Type B pancreatic cell (in vitro differentiated cells): ENCODE measurements around the gene OLIG2. TPM values are rescaled to one million over a fixed set of nuclear protein-coding genes. Genes with fewer than 3 reads are reported as not detected.

Experiments used
- DNase-seq: peaks from one replicate; pipeline ENCODE4 v3.0.0; 2021; ENCODE audit warnings: mixed read lengths; ENCODE audit not compliant: unreplicated experiment; ENCODE audit errors: extremely low spot score
- H3K27ac Mint-ChIP-seq: 2 replicates; pipeline ENCODE4 v1.8.0; 2021; ENCODE audit warnings: mild to moderate bottlenecking, mixed read lengths
- H3K27me3 Mint-ChIP-seq: 2 replicates; pipeline ENCODE4 v1.8.0; 2021; ENCODE audit warnings: mixed read lengths
- H3K36me3 Mint-ChIP-seq: 2 replicates; pipeline ENCODE4 v1.8.0; 2021; ENCODE audit warnings: mixed read lengths
- H3K4me1 Mint-ChIP-seq: one replicate; pipeline ENCODE4 v1.8.0; 2021; ENCODE audit warnings: mixed read lengths; ENCODE audit not compliant: unreplicated experiment
- H3K4me3 Mint-ChIP-seq: 2 replicates; pipeline ENCODE4 v1.8.0; 2021; ENCODE audit warnings: mild to moderate bottlenecking, mixed read lengths
- H3K9me3 Mint-ChIP-seq: 2 replicates; pipeline ENCODE4 v1.8.0; 2021; ENCODE audit warnings: mixed read lengths
- long read RNA-seq: library from polyadenylated mRNA; unstranded; transcript quantifications from one replicate; pipeline ENCODE4 v2.0.0, GENCODE V29; 2020
- total RNA-seq: library from RNA; stranded (reverse); gene quantifications from 2 replicates; pipeline ENCODE4 v1.2.1, GENCODE V29; 2021; ENCODE audit warnings: low replicate concordance
- TF ChIP-seq, protein P1 (sequence below): fragments of 200-600 bp; sonication (generic); conservative IDR thresholded peaks from 2 replicates; pipeline ENCODE4 v1.5.0; 2021; ENCODE audit warnings: antibody characterized with exemption, mild to moderate bottlenecking

Gene OLIG2
- 1.4 TPM in 1 of 2 replicates, not detected in the other for total RNA-seq
- long read RNA-seq, result 0 reads

DNA sequence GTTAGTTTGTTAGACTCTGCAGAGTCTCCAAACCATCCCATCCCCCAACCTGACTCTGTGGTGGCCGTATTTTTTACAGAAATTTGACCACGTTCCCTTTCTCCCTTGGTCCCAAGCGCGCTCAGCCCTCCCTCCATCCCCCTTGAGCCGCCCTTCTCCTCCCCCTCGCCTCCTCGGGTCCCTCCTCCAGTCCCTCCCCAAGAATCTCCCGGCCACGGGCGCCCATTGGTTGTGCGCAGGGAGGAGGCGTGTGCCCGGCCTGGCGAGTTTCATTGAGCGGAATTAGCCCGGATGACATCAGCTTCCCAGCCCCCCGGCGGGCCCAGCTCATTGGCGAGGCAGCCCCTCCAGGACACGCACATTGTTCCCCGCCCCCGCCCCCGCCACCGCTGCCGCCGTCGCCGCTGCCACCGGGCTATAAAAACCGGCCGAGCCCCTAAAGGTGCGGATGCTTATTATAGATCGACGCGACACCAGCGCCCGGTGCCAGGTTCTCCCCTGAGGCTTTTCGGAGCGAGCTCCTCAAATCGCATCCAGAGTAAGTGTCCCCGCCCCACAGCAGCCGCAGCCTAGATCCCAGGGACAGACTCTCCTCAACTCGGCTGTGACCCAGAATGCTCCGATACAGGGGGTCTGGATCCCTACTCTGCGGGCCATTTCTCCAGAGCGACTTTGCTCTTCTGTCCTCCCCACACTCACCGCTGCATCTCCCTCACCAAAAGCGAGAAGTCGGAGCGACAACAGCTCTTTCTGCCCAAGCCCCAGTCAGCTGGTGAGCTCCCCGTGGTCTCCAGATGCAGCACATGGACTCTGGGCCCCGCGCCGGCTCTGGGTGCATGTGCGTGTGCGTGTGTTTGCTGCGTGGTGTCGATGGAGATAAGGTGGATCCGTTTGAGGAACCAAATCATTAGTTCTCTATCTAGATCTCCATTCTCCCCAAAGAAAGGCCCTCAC is at the start of gene OLIG2:
Gene OLIG2, plus strand, starts transcription at position 447 of the 954 bp plus-strand sequence. CDS start 928 bp downstream, outside the sequence.
- Mint-ChIP-seq H3K36me3 (no peaks in the 10 kb centered on the region), H3K9me3 (no peaks in the 10 kb centered on the region), H3K4me1 (peaks cover 6% of the 10 kb centered on the region), H3K27me3 (peaks cover 90% of the 10 kb centered on the region), H3K4me3 (peak within 1 kb of the TSS; percentile 89), H3K27ac (peak within 1 kb of the TSS; percentile 46)
- TF ChIP-seq, protein P1, sequence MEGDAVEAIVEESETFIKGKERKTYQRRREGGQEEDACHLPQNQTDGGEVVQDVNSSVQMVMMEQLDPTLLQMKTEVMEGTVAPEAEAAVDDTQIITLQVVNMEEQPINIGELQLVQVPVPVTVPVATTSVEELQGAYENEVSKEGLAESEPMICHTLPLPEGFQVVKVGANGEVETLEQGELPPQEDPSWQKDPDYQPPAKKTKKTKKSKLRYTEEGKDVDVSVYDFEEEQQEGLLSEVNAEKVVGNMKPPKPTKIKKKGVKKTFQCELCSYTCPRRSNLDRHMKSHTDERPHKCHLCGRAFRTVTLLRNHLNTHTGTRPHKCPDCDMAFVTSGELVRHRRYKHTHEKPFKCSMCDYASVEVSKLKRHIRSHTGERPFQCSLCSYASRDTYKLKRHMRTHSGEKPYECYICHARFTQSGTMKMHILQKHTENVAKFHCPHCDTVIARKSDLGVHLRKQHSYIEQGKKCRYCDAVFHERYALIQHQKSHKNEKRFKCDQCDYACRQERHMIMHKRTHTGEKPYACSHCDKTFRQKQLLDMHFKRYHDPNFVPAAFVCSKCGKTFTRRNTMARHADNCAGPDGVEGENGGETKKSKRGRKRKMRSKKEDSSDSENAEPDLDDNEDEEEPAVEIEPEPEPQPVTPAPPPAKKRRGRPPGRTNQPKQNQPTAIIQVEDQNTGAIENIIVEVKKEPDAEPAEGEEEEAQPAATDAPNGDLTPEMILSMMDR, result no peak
- DNase-seq, result peak; percentile 85

DNA sequence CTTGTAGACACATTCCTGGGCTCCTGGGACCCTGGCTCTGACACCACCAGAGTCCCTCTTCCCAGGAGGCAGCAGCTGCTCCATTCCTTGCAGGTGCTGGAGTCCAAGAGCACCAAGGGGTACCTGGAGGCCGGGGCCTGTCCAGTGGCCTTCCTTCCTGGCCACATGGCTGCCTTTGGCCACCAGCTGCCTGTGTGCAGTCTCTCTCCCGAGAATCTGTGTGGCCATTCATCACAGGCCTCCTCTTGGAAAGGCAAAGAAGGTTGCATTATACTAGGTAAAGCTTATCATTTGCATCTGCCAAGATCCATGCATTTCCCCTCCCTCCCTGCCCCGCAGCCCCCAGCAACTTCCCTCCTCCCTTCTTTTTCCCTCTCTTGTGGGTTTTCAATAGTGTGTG is 48.9 kb upstream of the OLIG2 start:
- Mint-ChIP-seq H3K27ac (no peak overlapping the region), H3K4me1 (peaks cover 4% of the 10 kb centered on the region)

DNA sequence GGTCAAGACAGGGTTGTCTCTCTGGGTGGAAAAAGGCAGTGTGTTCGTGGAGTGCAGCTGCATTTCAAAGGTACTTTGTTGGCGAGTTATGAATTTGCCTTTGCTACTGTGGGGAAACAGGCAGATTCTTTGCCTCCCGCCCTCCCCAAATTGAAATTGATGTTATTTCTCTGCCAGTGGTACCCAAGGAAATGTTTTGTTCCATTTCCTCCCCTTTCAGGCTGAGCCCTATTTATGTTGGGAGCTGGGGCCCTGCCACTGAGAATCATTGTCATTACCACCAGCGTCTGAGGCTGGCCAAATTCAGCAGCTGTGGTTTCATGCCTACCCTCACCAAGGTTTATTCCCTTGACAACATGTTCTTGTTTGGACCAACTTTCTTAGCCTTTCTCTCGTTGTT is 48.5 kb upstream of the OLIG2 start:
- DNase-seq, result no peak
- Mint-ChIP-seq H3K4me3 (no peak overlapping the region), H3K27ac (no peak overlapping the region), H3K4me1 (peaks cover 4% of the 10 kb centered on the region), H3K36me3 (no peaks in the 10 kb centered on the region), H3K9me3 (no peaks in the 10 kb centered on the region), H3K27me3 (peaks cover 59% of the 10 kb centered on the region)
- TF ChIP-seq, protein P1, result no peak

More for the DNA sequence above, 48.9 kb upstream of the OLIG2 start:
- Mint-ChIP-seq H3K9me3 (no peaks in the 10 kb centered on the region), H3K4me3 (no peak overlapping the region), H3K27me3 (peaks cover 59% of the 10 kb centered on the region), H3K36me3 (no peaks in the 10 kb centered on the region)
- TF ChIP-seq, protein P1, result no peak
- DNase-seq, result no peak

DNA sequence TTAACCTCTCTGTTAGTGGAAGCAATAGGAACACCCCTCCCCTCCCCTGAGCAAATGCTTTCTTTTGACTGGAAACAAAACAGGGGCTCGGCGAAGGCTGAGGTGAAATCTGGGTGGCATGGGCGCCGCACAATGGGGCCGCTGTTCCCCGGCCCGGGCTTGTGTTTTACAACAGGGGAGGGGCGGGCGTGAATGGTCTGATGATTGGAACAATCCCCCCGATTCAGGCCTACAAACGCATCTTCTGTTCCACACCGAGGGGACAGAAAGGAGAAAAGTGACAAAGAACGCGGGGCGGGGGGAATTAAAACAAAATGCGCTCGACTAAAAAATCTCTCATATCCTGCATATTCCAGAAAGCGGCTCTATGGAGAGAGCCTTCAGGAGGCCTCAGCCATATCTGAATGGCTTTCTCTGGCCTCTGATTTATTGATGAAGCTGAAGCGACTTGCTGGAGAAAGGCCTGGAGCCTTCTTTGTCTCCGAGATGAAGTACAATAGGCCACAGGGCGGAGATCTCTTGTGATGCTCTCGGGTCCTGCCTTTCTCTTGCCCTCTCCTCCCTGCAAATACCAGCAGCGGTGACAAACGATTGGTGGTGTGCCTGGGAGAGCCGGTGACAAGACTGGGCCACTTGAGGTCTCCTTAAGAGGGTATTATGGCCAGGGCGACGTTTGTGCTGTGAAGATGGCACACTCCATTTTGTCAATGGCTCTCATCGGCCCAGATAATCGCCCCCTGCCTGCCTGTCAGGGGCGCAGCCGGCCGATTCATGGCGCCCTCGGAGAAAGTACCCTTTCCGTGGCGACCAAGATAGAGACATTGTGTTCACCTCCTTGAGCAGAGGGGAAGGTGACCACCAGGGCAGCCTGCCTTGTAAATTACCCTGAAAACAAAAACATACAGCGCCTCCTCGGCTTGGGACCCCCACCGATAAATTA is 47.1 kb upstream of the OLIG2 start:
- DNase-seq, result no peak
- no peak overlapping the region for H3K27ac Mint-ChIP-seq
- TF ChIP-seq, protein P1, result no peak

DNA sequence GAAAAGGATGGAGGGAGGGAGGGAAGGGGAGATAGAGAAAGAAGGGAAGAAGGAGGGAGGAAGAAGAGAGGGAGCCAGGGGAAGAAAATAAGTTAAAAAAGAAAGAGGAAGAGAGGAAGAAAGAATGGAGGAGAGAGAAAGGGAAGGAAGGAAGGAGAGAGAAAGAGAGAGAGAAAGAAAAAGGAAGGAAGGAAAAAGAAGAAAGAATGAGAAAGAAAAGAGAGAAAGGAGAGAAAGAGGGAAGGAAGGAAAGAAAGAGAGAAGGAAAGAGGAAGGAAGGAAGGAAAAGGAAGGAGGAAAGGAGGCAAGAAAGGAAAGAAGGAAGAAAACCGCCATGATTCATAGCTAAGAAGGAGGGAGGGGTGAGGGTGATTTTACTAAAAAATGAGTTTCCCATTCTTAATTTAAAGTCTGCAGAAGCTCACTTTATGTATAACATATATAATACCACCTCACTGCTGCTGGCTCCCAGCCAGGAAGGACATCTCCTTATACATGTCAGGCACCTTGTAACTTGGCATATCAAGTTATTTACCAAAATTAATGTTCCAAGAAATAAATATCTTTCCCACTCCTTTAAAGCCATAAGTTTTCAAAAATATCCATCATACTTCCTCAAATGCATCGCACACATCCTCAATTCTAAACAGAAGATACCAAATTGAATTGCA is 46.0 kb upstream of the OLIG2 start:
- TF ChIP-seq, protein P1, result no peak
- H3K27me3 Mint-ChIP-seq, result peaks cover 49% of the 10 kb centered on the region
- H3K36me3 Mint-ChIP-seq, result no peaks in the 10 kb centered on the region
- no peaks in the 10 kb centered on the region for H3K9me3 Mint-ChIP-seq
- no peak overlapping the region for H3K27ac Mint-ChIP-seq
- H3K4me1 Mint-ChIP-seq, result peaks cover 4% of the 10 kb centered on the region
- no peak for DNase-seq
- H3K4me3 Mint-ChIP-seq, result no peak overlapping the region

More for the DNA sequence above, 47.1 kb upstream of the OLIG2 start:
- H3K9me3 Mint-ChIP-seq, result no peaks in the 10 kb centered on the region
- H3K36me3 Mint-ChIP-seq, result no peaks in the 10 kb centered on the region
- peaks cover 4% of the 10 kb centered on the region for H3K4me1 Mint-ChIP-seq
- peaks cover 53% of the 10 kb centered on the region for H3K27me3 Mint-ChIP-seq
- H3K4me3 Mint-ChIP-seq, result no peak overlapping the region
